ENCODE results near the gene ANGPT4.
"Not testable (repeated sequence)": the region's sequence is repeated elsewhere in the genome, so short reads cannot be mapped to it uniquely, and the experiment has no call there.

Gene ANGPT4

DNA sequence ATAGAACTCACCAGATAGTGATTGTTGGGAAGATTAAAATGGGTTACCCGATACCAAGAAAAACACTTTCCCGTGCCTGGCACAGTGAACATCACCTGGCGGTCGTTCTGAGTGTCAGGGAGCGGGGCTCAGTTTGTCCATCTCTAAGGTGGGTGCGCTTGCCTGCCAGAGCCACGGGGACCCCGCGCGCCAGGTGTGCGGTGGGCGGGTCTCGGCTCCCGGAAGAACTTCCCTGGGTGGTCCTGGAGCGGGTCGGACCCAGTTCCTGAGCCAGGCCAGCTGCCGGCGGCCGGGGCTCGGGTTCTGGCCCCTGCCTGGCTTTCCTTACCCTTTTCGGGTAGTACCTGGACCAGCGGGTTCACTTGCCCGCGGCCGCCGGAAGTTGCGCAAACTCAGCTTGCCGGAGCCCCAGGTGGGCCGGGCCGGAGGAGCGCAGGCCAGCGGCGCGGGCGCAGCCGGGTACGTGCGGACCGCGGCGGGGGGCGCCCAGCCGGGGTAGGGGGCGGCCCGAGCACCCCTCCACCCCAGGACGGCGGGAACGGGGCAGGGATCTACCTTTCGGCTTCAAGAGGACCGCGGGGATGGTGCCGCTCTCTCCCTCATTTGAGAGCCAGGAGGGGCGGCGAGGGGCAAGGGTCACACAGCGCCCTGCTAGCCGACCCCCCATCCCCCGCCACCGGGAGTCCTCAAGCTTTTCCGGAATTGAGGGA, 75.1 kb downstream of the ANGPT4 start:
- no peak for DNase-seq

DNA sequence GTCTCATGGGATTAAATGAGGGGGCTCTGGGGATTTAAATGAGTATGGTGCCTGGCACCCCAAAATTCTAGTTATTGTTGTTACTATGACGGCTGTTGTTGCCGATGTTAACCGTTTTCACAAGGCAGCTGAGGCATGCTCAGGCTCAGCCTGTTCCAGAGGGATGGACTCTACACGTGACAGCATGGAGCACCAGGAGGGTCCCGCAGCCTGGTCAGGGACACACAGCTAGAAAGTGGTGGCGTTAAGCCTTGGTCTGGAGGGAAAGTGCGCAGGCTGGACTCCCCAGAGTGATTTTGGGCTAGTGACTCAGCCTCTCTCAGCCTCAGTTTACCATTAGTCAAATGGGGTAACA, 75.7 kb downstream of the ANGPT4 start:
- no peak for DNase-seq

DNA sequence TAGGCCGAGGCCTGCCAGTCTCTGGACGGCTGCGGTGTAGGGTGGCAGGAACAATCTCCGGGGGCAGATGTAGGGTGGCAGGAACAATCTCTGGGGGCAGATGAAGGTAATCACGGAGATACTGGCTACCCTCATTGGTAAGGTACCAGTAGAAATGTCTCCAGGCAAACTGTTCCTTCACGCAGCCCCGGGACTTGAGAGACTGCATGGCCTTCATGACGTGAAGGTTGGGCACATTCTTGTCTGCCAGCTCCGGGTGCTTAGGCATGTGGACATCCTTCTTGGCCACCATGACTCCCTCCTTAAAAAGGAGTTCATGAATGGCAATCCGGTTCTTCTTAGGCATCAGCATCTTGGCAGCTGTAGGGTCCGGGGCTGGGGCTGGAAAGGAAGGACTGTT, 76.5 kb downstream of the ANGPT4 start:
- no peak for DNase-seq

DNA sequence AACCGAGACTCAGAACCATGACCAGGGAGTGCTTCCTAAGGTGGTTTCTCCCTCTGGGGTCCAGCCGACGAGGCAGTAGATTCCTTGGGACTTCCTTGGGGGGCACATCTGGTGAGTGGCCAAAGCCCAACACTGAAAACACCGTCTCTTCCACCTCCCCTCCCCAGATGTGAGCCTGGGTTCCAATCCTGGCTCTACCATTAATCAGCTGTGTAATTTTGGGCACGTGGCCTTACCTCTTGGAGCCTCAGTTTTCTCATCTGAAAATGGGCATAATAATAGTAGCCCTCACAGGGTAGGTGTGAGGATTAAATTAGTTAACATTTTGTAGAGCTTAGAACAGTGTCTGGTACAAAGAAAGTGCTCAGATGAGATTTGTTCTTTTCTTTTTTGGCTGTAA, 77.1 kb downstream of the ANGPT4 start:
- no peak for DNase-seq

DNA sequence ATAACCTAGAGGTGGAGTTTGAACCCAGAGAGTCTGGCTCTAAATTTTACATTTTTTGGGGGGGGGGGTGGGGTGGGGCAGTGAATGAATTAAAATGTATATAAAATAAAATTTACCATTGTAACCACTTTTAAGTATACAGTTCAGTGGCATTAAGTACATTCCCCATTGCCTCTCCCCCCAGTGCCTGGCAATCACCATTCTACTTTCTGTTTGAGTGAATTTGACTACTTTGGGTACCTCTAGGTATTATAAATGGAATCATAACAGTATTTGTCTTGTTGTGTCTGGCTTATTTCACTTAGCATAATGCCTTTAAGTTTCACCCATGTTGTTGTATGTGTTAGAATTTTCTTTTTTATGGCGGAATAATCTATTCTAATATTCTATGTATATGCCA, 79.9 kb downstream of the ANGPT4 start:
- no peak for DNase-seq

DNA sequence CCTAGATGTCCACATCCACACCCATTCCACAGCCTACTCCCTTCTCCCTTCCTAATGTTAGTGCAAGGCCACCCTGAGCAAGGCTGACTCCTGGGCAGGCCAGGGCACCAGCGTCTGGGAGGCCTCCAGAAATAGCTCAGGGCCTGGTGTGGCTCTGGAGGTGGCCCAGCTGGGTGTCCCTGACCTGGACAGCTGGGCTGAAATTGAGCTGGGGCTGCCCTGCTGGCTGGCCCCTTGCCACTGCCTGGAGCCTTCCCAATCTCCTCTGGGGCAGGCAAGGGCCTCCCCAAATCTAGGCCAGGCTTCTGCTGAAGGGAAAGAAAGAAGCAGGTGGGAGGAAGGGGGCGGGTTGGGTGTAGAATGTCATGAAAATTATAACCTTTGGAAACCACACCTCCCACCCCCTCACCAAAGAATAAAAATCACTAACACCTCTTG, 80.5 kb downstream of the ANGPT4 start:
- DNase-seq, result no peak

DNA sequence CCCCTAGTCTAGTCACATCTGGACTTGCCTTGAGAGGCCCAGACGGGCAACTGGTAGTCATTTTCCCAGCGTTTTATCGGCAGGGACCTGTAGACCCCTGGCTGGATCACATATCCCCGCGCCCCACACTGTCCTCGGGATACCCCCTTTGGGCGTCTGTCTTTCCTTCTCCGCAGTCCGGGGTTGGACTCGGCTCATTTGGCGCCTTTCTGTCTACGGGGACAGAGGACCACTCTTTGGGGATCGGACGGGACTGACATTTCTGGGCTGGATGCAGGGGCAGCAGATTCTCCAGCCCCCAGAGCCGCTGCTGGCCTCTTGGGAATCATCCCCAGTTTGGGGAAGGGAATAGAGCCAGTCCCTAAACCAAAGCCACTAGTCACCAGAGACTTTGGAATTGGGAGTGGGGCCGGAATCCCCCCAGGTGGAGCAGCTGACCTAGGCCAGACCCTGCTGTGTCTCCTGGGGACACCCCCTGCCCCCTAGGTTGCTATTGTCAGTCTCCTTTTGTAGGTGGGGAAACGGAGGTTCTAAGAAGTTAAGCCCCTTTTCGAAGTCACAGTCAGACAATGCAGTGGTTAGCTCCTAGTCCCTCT, 81.9 kb downstream of the ANGPT4 start:
- DNase-seq, result no peak

DNA sequence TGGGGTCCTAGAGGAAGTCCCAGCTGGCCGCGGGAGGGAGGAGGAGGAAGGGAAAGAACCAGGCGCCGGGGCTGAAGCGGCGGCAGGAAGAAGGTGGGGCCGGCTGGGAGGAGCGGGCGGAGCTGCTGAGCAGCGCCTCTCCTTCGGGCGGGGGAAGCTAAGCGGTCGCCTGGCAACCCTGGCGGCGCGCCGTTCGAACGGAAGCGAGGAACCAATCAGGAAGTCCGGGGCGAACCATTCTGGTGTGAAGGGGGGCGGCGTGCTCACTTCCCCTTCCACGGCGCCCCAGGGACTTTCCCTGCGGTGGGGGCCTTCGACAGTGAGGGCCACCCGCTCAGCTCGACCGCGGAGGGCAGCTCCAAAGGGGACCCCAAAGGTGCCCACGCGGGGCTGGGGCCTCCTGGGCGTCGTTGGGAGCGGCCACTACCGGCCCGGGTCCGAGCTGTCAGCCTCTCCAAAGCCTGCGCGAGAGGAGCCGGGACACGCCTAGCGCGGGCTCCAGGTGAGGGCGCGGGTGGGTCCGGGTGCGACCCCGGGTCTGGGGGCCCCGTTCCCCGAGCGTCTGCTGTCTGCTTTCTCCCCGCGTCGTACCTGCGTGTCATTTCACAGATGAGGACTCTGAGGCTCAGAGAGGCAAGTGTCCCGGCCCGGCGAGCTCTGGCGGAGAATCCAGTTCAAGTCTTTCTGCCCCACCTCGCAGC, 82.5 kb downstream of the ANGPT4 start, which contains the start of gene FAM110A:
Gene FAM110A (plus strand): TSS at position 266 of the 701 bp plus-strand sequence. CDS start 11,090 bp downstream, outside the sequence.
- DNase-seq, result peak; percentile 92

DNA sequence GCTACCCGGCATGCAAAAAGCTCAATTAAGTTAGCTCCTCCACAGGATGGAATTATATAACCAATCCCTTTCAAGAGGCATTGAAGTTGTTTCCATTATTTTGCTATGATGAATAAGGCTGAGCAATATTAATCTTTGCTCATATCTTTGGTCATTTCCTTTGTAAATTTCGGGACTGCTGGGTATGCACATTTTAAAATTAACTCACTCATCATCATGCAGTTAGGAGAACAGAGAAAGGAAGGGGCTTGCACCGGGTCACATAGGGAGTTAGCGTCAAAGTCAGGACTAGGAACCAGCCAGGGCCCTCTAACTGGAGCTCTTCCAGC, 83.0 kb downstream of the ANGPT4 start:
- no peak for DNase-seq

DNA sequence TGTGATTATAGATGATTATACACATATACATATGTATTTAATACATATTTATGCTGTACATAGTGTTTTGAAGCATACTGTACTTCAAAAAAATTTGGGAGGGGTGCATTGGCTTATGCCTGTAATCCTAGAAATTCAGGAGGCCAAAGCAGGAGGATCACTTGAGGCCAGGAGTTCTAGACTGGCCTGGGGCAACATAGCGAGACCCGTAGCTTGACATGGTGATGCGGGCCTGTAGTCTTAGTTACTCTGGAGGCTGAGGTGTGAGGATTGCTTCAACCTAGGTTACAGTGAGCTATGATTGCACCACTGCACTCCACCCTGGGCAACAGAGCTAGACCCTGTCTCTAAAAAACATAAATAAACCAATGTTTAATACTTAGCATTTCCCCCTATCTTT, 84.2 kb downstream of the ANGPT4 start:
- no peak for DNase-seq

DNA sequence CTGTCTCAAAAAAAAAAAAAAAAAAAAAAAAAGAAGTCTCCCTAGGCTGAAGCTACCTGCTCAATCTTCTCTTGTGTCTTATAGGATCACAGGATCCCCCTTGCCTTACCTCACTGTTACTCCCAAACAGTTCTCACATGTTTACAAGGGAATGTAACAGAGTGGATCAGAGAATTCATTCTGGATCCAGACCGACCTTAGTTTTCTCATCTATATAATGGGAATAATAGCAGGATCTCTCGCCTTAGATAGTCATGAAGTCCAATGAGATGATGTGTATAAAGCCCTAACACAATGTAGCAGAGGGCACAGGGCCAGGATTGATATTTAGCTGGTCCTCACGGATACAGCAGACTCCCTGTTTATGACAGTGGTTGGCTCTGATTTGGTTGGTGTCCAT, 84.9 kb downstream of the ANGPT4 start:
- DNase-seq, result no peak

DNA sequence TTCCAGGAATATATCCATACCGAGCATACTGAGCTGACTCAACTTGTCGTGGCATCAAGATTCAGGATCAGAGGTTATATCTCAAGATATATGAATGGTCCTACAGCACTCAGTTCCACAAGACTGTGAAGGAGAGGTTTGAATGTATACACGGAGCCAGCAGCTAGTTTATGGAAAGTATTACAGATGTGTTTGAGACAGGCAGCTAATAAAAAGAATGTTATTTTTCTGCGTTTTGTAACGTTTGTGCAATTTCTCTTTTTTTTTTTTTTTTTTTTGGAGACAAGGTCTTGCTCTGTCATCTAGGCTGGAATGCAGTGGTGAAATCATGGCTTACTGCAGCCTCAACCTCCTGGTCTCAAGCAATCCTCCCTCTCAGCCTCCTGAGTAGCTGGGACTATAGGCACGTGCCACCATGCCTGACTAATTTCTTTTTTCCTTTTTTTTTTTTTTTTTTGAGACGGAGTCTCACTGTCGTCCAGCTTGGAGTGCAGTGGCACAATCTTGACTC, 86.1 kb downstream of the ANGPT4 start:
- DNase-seq, result peak; percentile 67

DNA sequence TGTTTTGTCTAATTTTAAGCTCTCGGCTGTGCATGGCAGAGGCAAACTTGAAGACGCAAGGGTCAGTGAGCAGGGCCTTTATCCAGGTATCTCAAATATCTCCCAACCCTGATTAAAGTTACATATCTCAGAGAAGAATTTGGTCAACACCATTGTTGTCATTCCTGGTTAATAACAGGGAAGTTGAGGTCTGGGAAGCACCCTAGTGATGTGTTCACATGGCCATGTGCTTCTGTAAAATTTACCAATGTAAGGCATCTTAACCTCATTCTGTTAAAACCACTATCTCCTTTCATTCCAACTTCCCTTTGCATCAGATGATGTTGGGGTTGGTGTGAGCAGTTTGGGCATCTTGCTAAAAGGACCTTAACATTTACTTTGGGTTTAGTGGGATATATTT, 86.6 kb downstream of the ANGPT4 start:
- peak; percentile 28 for DNase-seq

DNA sequence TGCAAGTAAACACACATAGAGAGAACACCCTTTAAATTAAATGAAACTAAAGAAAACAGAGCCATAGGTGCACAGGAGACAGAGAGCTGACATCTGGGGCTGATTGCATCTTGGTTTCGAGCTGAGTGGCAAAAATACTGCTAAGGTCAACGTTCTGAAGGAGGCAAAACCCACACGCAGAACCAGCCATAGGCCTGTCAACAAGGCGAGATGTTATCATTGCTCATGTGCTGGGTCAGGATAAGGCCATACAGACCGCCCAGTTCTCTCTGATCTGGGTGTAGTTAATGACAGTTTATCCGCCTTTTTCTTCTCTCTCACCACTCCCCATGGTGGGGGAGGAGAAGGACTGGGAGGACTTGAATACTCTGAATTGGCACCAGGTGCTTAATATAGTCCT, 87.1 kb downstream of the ANGPT4 start:
- DNase-seq, result no peak

DNA sequence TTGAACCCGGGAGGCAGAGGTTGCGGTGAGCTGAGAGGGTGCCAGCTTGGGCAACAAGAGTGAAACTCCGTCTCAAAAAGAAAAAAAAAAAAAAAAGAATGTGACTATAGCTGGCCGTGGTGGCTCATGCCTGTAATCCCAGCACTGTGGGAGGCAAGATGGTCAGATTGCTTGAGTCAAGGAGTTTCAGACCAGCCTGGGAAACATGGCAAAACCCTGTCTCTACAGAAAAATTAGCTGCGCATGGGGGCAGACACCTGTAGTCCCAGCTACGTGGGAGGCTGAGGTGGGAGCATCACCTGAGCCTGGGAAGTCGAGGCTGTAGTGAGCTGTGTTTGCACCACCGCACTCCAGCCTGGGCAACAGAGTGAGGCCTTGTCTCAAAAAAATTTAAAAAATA, 88.2 kb downstream of the ANGPT4 start:
- not testable (repeated sequence) for DNase-seq

DNA sequence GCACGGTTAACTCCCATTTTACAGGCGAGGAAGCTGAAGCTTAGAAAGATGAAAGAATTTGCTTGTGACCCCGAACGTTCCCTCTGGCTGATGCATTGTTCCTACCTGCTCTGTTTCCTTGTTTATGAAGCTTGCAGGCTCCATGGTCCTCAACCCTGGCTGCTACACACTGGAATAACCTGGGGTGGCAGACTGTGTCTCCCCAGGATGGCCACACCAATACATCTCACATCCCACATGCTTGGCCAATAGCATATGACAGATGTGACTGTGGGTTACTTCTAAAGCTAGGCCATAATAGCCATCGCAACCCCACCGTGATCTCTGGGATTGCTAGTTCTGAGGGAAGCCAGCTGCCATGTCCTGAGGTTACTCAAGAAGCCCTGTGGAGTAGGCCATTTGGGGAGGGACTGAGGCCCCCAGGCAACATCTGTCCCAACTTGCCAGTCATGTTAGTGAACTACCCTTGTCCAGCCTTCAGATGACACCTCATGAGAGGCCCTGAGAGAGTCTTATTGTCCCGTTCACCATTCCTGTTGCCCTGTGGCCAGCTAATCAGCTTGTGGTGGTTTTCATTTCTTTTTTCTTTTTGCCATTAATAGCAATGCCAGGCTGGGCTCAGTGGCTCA, 89.3 kb downstream of the ANGPT4 start:
- no peak for DNase-seq

DNA sequence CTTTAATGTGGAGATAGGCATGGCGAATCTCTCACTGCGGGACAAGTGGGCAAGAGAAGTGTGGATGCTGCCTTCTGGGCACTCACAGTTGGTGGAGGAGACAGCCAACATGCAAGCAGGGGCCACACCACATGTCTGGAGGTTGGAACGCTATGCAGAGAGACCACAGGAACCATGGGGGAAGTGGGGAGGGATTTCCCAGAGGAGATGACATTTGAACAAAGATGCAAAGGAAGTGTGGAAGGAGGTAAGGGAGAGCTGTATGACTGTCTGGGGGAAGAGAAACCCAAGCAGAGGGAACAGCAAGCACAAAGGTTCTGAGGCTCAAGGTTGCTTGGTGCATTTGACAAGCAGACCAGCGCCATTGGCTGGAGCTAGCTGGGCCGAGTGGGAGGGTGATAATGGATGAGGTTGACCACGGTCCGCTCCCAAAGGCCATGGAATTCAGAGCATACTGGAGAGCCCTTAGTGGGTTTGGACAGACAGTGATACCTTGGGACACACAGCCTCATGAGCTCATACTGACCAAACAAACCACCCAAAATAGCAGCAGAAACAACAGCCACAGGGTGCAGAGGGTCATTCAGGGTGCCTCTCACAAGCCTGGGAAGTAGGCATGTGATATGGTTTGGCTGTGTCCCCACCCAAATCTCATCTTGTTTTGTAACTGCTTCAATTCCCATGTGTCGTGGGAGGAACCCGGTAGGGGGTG, 90.3 kb downstream of the ANGPT4 start:
- DNase-seq, result no peak

DNA sequence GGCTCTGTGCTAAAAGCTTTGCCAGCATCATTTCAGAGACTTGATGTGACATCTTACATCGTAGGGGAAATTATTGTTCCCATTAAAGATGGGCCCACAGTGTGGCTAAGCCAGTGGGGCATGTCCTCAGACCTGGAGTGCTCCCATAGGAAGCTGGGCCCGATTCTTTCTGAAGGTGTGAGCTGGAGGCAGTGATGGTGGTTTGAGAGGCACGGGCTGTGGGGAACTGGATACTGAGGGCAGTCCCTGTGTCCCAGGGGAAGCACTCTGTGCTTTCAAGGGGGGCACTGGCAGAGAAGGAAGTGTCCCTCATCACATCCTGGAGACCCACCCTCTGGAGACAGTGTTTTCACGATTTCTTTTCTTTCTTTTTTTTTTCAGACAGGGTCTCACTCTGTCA, 91.2 kb downstream of the ANGPT4 start:
- DNase-seq, result no peak

DNA sequence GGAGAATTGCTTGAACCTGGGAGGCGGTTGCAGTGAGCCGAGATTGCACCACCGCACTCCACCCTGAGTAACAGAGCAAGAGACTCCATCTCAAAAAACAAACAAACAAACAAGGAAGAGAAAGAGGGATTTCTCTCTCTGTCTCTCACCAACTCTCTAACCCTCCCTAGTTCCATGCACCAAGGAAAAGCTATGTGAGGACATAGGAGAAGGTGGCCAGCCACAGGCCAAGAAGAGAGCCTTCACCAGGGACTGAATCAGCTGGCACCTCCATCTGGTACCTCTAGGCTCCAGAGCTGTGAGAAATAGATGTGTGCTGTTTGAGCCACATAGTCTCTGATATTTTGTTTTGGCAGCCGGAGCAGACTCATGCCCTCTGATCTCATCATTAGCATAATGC, 91.6 kb downstream of the ANGPT4 start:
- no peak for DNase-seq

DNA sequence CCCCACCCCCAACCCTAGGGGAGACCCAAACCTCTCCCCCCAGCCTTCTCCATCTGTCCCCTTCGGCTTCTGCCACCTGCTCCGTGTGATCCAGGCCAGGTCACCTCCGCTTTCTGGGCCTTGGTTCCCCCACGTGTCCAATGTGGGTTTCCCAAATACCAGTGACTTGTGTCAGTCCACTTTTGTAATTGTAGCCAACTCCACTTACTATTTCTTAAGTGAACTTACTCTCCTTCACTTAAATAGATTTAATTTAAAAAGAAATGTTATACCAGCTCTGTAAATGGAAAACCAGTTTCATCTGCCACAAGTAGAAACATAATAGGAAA, 92.6 kb downstream of the ANGPT4 start:
- DNase-seq, result no peak

DNA sequence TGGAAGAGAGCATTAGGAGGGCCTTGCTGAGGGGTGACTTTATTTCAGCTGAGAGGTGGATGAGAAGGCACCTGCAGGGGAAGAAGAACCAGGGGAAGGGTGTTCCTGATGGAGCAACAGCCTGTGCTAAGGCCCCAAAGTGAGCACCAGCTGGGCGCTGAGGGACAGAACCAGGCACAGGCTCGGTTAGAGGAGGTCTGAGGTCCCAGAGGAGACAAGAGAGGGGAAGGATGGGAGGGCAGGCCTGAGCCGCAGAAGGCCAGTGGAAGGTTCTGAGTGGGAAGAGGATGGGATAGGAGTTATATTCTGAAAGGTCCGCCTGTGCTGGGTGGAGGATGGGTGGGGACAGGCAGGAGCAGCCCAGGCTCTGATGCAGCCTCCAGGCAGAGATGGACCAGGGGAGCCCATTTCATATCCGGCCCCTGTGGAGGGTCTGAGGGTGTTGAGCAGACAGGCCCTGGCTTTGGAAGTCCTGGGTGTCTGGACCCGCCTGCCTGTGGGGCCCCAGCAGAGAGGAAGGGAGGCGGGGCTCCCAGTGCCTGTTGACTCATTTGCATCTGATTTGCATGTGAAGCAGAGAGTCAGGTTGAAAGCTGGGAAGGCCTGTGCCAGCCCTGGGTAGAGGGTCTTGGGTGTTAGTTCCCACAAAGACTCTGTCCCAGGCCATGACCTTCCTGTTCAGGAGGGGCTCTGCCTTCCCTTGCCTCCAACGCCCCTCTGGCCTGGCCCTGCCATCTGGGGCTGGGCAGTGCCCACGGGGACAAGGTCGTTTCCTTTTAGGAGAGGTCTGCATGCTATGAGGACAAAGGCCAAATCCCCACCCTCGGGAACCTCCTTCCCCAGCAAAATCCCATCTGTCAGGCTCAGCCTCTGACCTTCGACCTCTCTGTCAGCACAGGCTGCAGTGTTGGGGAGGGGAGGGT, 93.2 kb downstream of the ANGPT4 start:
- no peak for DNase-seq

DNA sequence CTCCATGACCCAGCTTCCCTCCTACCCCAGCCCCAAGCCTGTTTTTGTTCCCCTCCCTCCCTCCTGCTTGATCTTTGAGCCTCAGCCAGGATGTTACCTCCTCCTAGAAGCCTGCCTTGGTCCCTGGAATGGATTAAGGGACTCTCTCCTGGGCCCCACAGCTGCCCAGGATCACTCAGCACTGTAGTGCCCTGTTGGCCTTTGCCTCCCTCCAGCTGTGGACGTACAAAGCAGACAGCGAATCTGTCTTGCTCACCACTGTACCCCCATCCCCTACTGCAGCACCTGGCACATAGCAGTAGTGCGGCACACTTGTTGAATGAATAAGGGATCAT, 94.4 kb downstream of the ANGPT4 start:
- DNase-seq, result no peak
